ENCODE data around the gene YES1. TPM values are rescaled to one million over a fixed set of nuclear protein-coding genes. Genes with fewer than 3 reads are reported as not detected.
"Not testable (repeated sequence)": the region's sequence is repeated elsewhere in the genome, so short reads cannot be mapped to it uniquely, and the experiment has no call there.

The YES1 gene
- total RNA-seq, 1 donor from 2014 or later: 209 TPM

- Histone ChIP-seq H3K4me2 (no peak overlapping the region), H3K27ac (no peak overlapping the region), H4K20me1 (ENCODE audit: low read depth) (peaks cover 77% of the 10 kb centered on the region), H3F3A (ENCODE audit: low read depth) (no peaks in the 10 kb centered on the region), H3K27me3 (no peaks in the 10 kb centered on the region), H2AFZ (replicated peaks) (no peak overlapping the region), H3K4me1 (no peaks in the 10 kb centered on the region), H3K4me3 (no peak overlapping the region), H3K36me3 (no peaks in the 10 kb centered on the region), H3K79me2 (ENCODE audit: low read depth) (peaks cover 100% of the 10 kb centered on the region), H3K9me3 (ENCODE audit: low read depth) (no peaks in the 10 kb centered on the region), H3K9ac (no peak overlapping the region)
- TF ChIP-seq, protein P1, sequence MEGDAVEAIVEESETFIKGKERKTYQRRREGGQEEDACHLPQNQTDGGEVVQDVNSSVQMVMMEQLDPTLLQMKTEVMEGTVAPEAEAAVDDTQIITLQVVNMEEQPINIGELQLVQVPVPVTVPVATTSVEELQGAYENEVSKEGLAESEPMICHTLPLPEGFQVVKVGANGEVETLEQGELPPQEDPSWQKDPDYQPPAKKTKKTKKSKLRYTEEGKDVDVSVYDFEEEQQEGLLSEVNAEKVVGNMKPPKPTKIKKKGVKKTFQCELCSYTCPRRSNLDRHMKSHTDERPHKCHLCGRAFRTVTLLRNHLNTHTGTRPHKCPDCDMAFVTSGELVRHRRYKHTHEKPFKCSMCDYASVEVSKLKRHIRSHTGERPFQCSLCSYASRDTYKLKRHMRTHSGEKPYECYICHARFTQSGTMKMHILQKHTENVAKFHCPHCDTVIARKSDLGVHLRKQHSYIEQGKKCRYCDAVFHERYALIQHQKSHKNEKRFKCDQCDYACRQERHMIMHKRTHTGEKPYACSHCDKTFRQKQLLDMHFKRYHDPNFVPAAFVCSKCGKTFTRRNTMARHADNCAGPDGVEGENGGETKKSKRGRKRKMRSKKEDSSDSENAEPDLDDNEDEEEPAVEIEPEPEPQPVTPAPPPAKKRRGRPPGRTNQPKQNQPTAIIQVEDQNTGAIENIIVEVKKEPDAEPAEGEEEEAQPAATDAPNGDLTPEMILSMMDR (IDR thresholded peaks at IDR 0.05): no peak
- TF ChIP-seq EZH2phosphoT487 (IDR thresholded peaks at IDR 0.05): no peak
- no peak for TF ChIP-seq EZH2 (IDR thresholded peaks at IDR 0.05)
- no peaks in the 10 kb centered on the region for H3K27me3 Mint-ChIP-seq (ENCODE audit: insufficient read depth, low read depth)
- no peak overlapping the region for H3K27ac Mint-ChIP-seq
- H3K9me3 Mint-ChIP-seq: no peaks in the 10 kb centered on the region
- H3K4me1 Mint-ChIP-seq: no peaks in the 10 kb centered on the region
- no peak overlapping the region for H3K4me3 Mint-ChIP-seq
- peaks cover 5% of the 10 kb centered on the region for H3K36me3 Mint-ChIP-seq
- DNase-seq (ENCODE audit: low spot score): no peak
These were observed 10.9 kb downstream of the YES1 start for GRCh38 chr18:801137-801536.

GRCh38 chr18:799943-800342 is 12.1 kb downstream of the YES1 start:
- H3K9ac ChIP-seq: no peak overlapping the region
- H3K4me1 Mint-ChIP-seq: no peaks in the 10 kb centered on the region
- H4K20me1 ChIP-seq (ENCODE audit: low read depth): peaks cover 65% of the 10 kb centered on the region

DNA sequence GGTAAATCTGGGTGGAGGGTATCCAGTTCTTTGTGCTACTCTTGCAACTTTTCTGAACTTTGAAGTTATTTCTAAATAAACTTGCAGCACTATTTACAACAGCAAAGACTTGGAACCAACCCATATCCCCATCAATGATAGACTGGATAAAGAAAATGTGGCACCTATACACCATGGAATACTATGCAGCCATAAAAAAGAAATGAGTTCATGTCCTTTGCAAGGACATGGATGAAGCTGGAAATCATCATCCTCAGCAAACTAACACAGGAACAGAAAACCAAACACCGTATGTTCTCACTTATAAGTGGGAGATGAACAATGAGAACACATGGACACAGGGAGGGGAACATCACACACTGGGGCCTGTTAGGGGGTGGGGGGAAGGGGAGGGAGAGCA is 16.7 kb downstream of the YES1 start:
- Histone ChIP-seq H3K79me2 (ENCODE audit: low read depth) (peaks cover 100% of the 10 kb centered on the region), H4K20me1 (ENCODE audit: low read depth) (peaks cover 55% of the 10 kb centered on the region)
- H3K4me1 ChIP-seq; H3K36me3 Mint-ChIP-seq; H3K27ac ChIP-seq; H3K27ac Mint-ChIP-seq; H3K36me3 ChIP-seq; H3K27me3 Mint-ChIP-seq (ENCODE audit: insufficient read depth, low read depth); H3K9ac ChIP-seq; DNase-seq (ENCODE audit: low spot score); H3K4me2 ChIP-seq; H3K4me1 Mint-ChIP-seq; H2AFZ ChIP-seq (replicated peaks); H3K27me3 ChIP-seq; H3K4me3 Mint-ChIP-seq; H3F3A ChIP-seq (ENCODE audit: low read depth); H3K4me3 ChIP-seq; H3K9me3 ChIP-seq (ENCODE audit: low read depth): not testable (repeated sequence)
- H3K9me3 Mint-ChIP-seq: peaks cover 22% of the 10 kb centered on the region

More at GRCh38 chr18:799943-800342, 12.1 kb downstream of the YES1 start:
- Histone ChIP-seq H2AFZ (replicated peaks) (no peak overlapping the region), H3K4me2 (no peak overlapping the region), H3K4me1 (no peaks in the 10 kb centered on the region), H3F3A (ENCODE audit: low read depth) (no peaks in the 10 kb centered on the region), H3K27me3 (no peaks in the 10 kb centered on the region), H3K27ac (no peak overlapping the region), H3K4me3 (no peak overlapping the region), H3K9me3 (ENCODE audit: low read depth) (no peaks in the 10 kb centered on the region), H3K36me3 (no peaks in the 10 kb centered on the region), H3K79me2 (ENCODE audit: low read depth) (peaks cover 100% of the 10 kb centered on the region)
- Mint-ChIP-seq H3K9me3 (peaks cover 9% of the 10 kb centered on the region), H3K27ac (no peak overlapping the region), H3K36me3 (peaks cover 11% of the 10 kb centered on the region), H3K27me3 (ENCODE audit: insufficient read depth, low read depth) (no peaks in the 10 kb centered on the region), H3K4me3 (no peak overlapping the region)
- TF ChIP-seq EZH2phosphoT487 (IDR thresholded peaks at IDR 0.05) (no peak), EZH2 (IDR thresholded peaks at IDR 0.05) (no peak)
- TF ChIP-seq, protein P1 (IDR thresholded peaks at IDR 0.05): no peak
- DNase-seq (ENCODE audit: low spot score): no peak

GRCh38 chr18:789397-789796 is 22.6 kb downstream of the YES1 start:
- DNase-seq (ENCODE audit: low spot score): no peak
- TF ChIP-seq EZH2 (IDR thresholded peaks at IDR 0.05): no peak
- TF ChIP-seq, protein P1 (IDR thresholded peaks at IDR 0.05): no peak
- TF ChIP-seq EZH2phosphoT487 (IDR thresholded peaks at IDR 0.05): no peak
- peaks cover 61% of the 10 kb centered on the region for H4K20me1 ChIP-seq (ENCODE audit: low read depth)
- H3K27ac ChIP-seq: no peak overlapping the region
- H3K27me3 Mint-ChIP-seq (ENCODE audit: insufficient read depth, low read depth): no peaks in the 10 kb centered on the region
- H3K36me3 ChIP-seq: no peaks in the 10 kb centered on the region
- no peak overlapping the region for H2AFZ ChIP-seq (replicated peaks)
- no peak overlapping the region for H3K9ac ChIP-seq
- no peak overlapping the region for H3K4me3 Mint-ChIP-seq
- H3K4me1 Mint-ChIP-seq: no peaks in the 10 kb centered on the region
- H3K4me2 ChIP-seq: no peak overlapping the region
- H3K36me3 Mint-ChIP-seq: peaks cover 6% of the 10 kb centered on the region
- H3K27me3 ChIP-seq: no peaks in the 10 kb centered on the region
- H3K9me3 Mint-ChIP-seq: peaks cover 7% of the 10 kb centered on the region
- H3K27ac Mint-ChIP-seq: no peak overlapping the region
- no peaks in the 10 kb centered on the region for H3F3A ChIP-seq (ENCODE audit: low read depth)
- H3K4me1 ChIP-seq: peaks cover 3% of the 10 kb centered on the region
- no peaks in the 10 kb centered on the region for H3K9me3 ChIP-seq (ENCODE audit: low read depth)
- H3K4me3 ChIP-seq: no peak overlapping the region
- peaks cover 100% of the 10 kb centered on the region for H3K79me2 ChIP-seq (ENCODE audit: low read depth)
